ENCODE measurements around the gene RNF25. TPM values are rescaled to one million over a fixed set of nuclear protein-coding genes. Genes with fewer than 3 reads are reported as not detected.

Gene RNF25
- total and polyA plus RNA-seq, 2 of the 4 experiments (the other 2 are of a cell fraction), result 56.5 to 78.1 TPM

GRCh38 chr2:218719457-218719856 is 47.7 kb upstream of the RNF25 start:
- Histone ChIP-seq H3K9ac (ENCODE audit: low read depth, low read length) (no peak overlapping the region), H3K79me1 (ENCODE audit: low read depth in 1 of 2, low read length in 2 of 2) (peaks cover 38 to 80% of the 10 kb centered on the region in 2 experiments), H2AFZ (replicated peaks; ENCODE audit: low read length, poor library complexity) (no peak overlapping the region), H2AK9ac (replicated peaks; ENCODE audit: low read depth, low read length, poor library complexity) (no peak overlapping the region), H3K4me1 (ENCODE audit: control insufficient read depth, insufficient read depth, low read length) (peaks cover 12% of the 10 kb centered on the region), H3K4me3 (ENCODE audit: insufficient read depth, low read depth, low read length) (no peak overlapping the region), H3K18ac (ENCODE audit: low read depth, low read length) (no peak overlapping the region), H3K27me3 (ENCODE audit: control insufficient read depth, insufficient read depth, low read length) (no peaks in the 10 kb centered on the region), H3K4ac (ENCODE audit: low read depth, low read length) (no peak overlapping the region), H2AK5ac (ENCODE audit: low read depth, low read length) (no peak overlapping the region), H4K5ac (ENCODE audit: low read depth, low read length) (no peak overlapping the region), H2BK120ac (ENCODE audit: low read depth, low read length) (no peak overlapping the region), H3K23ac (ENCODE audit: low read depth, low read length) (no peak overlapping the region), H2BK20ac (ENCODE audit: low read depth, low read length) (no peak overlapping the region), H4K20me1 (ENCODE audit: insufficient read depth, low read length) (no peaks in the 10 kb centered on the region), H2BK15ac (ENCODE audit: low read depth, low read length) (no peak overlapping the region), H3K36me3 (ENCODE audit: control insufficient read depth, insufficient read depth, low read length) (no peaks in the 10 kb centered on the region), H3K27ac (ENCODE audit: insufficient read depth, low read length) (no peak overlapping the region), H4K91ac (ENCODE audit: insufficient read depth, low read depth, low read length) (no peak overlapping the region), H3K4me2 (ENCODE audit: low read depth, low read length) (no peak overlapping the region), H4K8ac (ENCODE audit: low read depth in 2 of 2, low read length in 2 of 2) (no peak overlapping the region), H3K9me3 (ENCODE audit: control insufficient read depth, insufficient read depth, low read length) (no peaks in the 10 kb centered on the region), H3K56ac (ENCODE audit: extremely low read depth, insufficient read depth, low read length) (no peak overlapping the region), H2BK5ac (ENCODE audit: low read depth, low read length, poor library complexity, severe bottlenecking) (no peak overlapping the region), H3K14ac (replicated peaks; ENCODE audit: low read depth, low read length) (no peak overlapping the region), H3K9me1 (ENCODE audit: insufficient read depth, low read length) (peaks cover 11% of the 10 kb centered on the region)
- WGBS, 2 experiments (ENCODE audit: extremely low coverage in 2 of 2, insufficient read length in 1 of 2), result 92% methylated on average over 2 of the region's 3 CpGs; no CpG with 5 or more reads in 1 of the 2 experiments
- CTCF ChIA-PET, result no interaction called here
- DNase-seq (no peak), ATAC-seq (ENCODE audit: low read depth) (no peak)
- BruUV-seq (replicated peaks), result no TSS peak
- dilution Hi-C loops (cut with HindIII; ENCODE audit: low sequenced_read_pairs, unreplicated experiment), result no loop called here
- POLR2A ChIA-PET (ENCODE audit: unreplicated experiment), result no interaction called here
- in situ Hi-C loops (cut with MboI; ENCODE audit: low sequenced_read_pairs), result no loop called here
- TF ChIP-seq MAFK (IDR thresholded peaks at IDR 0.05; ENCODE audit: low read depth, low read length) (no peak), SMC3 (IDR thresholded peaks at IDR 0.05; ENCODE audit: low read depth, low read length) (no peak), POLR2A (IDR thresholded peaks at IDR 0.05; ENCODE audit: low read depth, low read length) (no peak), USF2 (IDR thresholded peaks at IDR 0.05; ENCODE audit: low read depth, low read length) (no peak), CHD1 (IDR thresholded peaks at IDR 0.05; ENCODE audit: low read depth, low read length) (no peak), FOS (IDR thresholded peaks at IDR 0.05; ENCODE audit: low read depth, low read length) (no peak), BHLHE40 (IDR thresholded peaks at IDR 0.05; ENCODE audit: low read depth, low read length) (no peak), RFX5 (IDR thresholded peaks at IDR 0.05; ENCODE audit: low read depth, low read length) (no peak), MXI1 (IDR thresholded peaks at IDR 0.05; ENCODE audit: borderline replicate concordance, low read depth, low read length) (no peak), CEBPB (IDR thresholded peaks at IDR 0.05; ENCODE audit: low read depth, low read length) (no peak), RCOR1 (IDR thresholded peaks at IDR 0.05; ENCODE audit: insufficient replicate concordance, low read length) (no peak), RAD21 (IDR thresholded peaks at IDR 0.05; ENCODE audit: low read length) (no peak), MAZ (IDR thresholded peaks at IDR 0.05; ENCODE audit: borderline replicate concordance, low read depth, low read length) (no peak), NFE2L2 (IDR thresholded peaks at IDR 0.05; ENCODE audit: low read depth, low read length) (no peak)
- TF ChIP-seq, protein P1, sequence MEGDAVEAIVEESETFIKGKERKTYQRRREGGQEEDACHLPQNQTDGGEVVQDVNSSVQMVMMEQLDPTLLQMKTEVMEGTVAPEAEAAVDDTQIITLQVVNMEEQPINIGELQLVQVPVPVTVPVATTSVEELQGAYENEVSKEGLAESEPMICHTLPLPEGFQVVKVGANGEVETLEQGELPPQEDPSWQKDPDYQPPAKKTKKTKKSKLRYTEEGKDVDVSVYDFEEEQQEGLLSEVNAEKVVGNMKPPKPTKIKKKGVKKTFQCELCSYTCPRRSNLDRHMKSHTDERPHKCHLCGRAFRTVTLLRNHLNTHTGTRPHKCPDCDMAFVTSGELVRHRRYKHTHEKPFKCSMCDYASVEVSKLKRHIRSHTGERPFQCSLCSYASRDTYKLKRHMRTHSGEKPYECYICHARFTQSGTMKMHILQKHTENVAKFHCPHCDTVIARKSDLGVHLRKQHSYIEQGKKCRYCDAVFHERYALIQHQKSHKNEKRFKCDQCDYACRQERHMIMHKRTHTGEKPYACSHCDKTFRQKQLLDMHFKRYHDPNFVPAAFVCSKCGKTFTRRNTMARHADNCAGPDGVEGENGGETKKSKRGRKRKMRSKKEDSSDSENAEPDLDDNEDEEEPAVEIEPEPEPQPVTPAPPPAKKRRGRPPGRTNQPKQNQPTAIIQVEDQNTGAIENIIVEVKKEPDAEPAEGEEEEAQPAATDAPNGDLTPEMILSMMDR (conservative IDR thresholded peaks at IDR 0.05; ENCODE audit: low read depth, low read length), result no peak
- TF ChIP-seq, protein P2, sequence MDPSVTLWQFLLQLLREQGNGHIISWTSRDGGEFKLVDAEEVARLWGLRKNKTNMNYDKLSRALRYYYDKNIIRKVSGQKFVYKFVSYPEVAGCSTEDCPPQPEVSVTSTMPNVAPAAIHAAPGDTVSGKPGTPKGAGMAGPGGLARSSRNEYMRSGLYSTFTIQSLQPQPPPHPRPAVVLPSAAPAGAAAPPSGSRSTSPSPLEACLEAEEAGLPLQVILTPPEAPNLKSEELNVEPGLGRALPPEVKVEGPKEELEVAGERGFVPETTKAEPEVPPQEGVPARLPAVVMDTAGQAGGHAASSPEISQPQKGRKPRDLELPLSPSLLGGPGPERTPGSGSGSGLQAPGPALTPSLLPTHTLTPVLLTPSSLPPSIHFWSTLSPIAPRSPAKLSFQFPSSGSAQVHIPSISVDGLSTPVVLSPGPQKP (IDR thresholded peaks at IDR 0.05; ENCODE audit: borderline replicate concordance, low read depth, low read length), result no peak
- intact Hi-C loops (cut with micrococcal nuclease), result no loop called here
